NOMO-1 treated with dmso at 0.1 percent for 144 hours (cell line): ENCODE data around the gene BANF2.

Experiments used
- DNase-seq: peaks from one replicate; lab custom pipeline; 2025; ENCODE audit not compliant: unreplicated experiment; lab: John Stamatoyannopoulos, UW

BANF2 gene

GRCh38 chr20:17708675-17709360, 9.1 kb downstream of the BANF2 start:
- no peak for DNase-seq

- DNase-seq = no peak
Observed at GRCh38 chr20:17709361-17710293, 9.9 kb downstream of the BANF2 start.

GRCh38 chr20:17710379-17711266, 10.9 kb downstream of the BANF2 start:
- DNase-seq = no peak

GRCh38 chr20:17711267-17711627, 11.5 kb downstream of the BANF2 start:
- no peak for DNase-seq

- DNase-seq = no peak
Observed at GRCh38 chr20:17712201-17712600, 12.4 kb downstream of the BANF2 start.

GRCh38 chr20:17712708-17713107, 12.9 kb downstream of the BANF2 start:
- DNase-seq = no peak

GRCh38 chr20:17714597-17714996, 14.8 kb downstream of the BANF2 start:
- no peak for DNase-seq

- DNase-seq = no peak
Observed at GRCh38 chr20:17715075-17715474, 15.3 kb downstream of the BANF2 start.

GRCh38 chr20:17716331-17716730, 16.6 kb downstream of the BANF2 start:
- no peak for DNase-seq

- no peak for DNase-seq
Observed at GRCh38 chr20:17720755-17721154, 21.0 kb downstream of the BANF2 start.

- DNase-seq = no peak
Observed at GRCh38 chr20:17721802-17722486, 22.2 kb downstream of the BANF2 start.

- DNase-seq = no peak
Observed at GRCh38 chr20:17722493-17723300, 22.9 kb downstream of the BANF2 start.

- no peak for DNase-seq
Observed at GRCh38 chr20:17723301-17723691, 23.5 kb downstream of the BANF2 start.

- no peak for DNase-seq
Observed at GRCh38 chr20:17725094-17725835, 25.5 kb downstream of the BANF2 start.

GRCh38 chr20:17726902-17727301, 27.1 kb downstream of the BANF2 start:
- DNase-seq = no peak

GRCh38 chr20:17727351-17727750, 27.6 kb downstream of the BANF2 start:
- no peak for DNase-seq

GRCh38 chr20:17728074-17728473, 28.3 kb downstream of the BANF2 start:
- DNase-seq = no peak

GRCh38 chr20:17730071-17730470, 30.3 kb downstream of the BANF2 start:
- DNase-seq = no peak

- no peak for DNase-seq
Observed at GRCh38 chr20:17731233-17731632, 31.5 kb downstream of the BANF2 start.
